Measurements from ENCODE around the gene TGM1.
"Not testable (repeated sequence)": the region's sequence is repeated elsewhere in the genome, so short reads cannot be mapped to it uniquely, and the experiment has no call there.

The TGM1 gene

GRCh38 chr14:24252289-24253124 is 10.5 kb downstream of the TGM1 start:
- DNase-seq: no peak

- DNase-seq: peak; percentile 17
Measured at GRCh38 chr14:24251880-24252288, 11.1 kb downstream of the TGM1 start.

GRCh38 chr14:24250354-24250753 is 12.6 kb downstream of the TGM1 start:
- no peak for DNase-seq

- DNase-seq: no peak
Measured at GRCh38 chr14:24249230-24250021, 13.6 kb downstream of the TGM1 start.

- DNase-seq: no peak
Measured at GRCh38 chr14:24247422-24247821, 15.6 kb downstream of the TGM1 start.

GRCh38 chr14:24246765-24247212 is 16.2 kb downstream of the TGM1 start:
- no peak for DNase-seq

- DNase-seq: not testable (repeated sequence)
Measured at GRCh38 chr14:24245350-24245749, 17.6 kb downstream of the TGM1 start.

GRCh38 chr14:24243336-24243836 is 19.6 kb downstream of the TGM1 start:
- DNase-seq: peak; percentile 37

GRCh38 chr14:24241829-24242443 is 21.0 kb downstream of the TGM1 start:
- DNase-seq: peak; percentile 89

GRCh38 chr14:24240110-24240918 is 22.7 kb downstream of the TGM1 start:
- DNase-seq: no peak

GRCh38 chr14:24238527-24239037 is 24.4 kb downstream of the TGM1 start:
- no peak for DNase-seq

- DNase-seq: no peak
Measured at GRCh38 chr14:24238123-24238522, 24.9 kb downstream of the TGM1 start.

GRCh38 chr14:24237463-24237955 is 25.5 kb downstream of the TGM1 start:
- no peak for DNase-seq

- DNase-seq: no peak
Measured at GRCh38 chr14:24236689-24237462, 26.1 kb downstream of the TGM1 start.

GRCh38 chr14:24235804-24236688 is 26.9 kb downstream of the TGM1 start:
- DNase-seq: no peak

- DNase-seq: no peak
Measured at GRCh38 chr14:24234095-24235005, 28.6 kb downstream of the TGM1 start.

GRCh38 chr14:24233538-24233866 is 29.5 kb downstream of the TGM1 start:
- no peak for DNase-seq

- DNase-seq: no peak
Measured at GRCh38 chr14:24232645-24233537, 30.1 kb downstream of the TGM1 start, which contains the start of gene GMPR2. Gene GMPR2 (plus strand): TSS chr14:24232929. CDS start chr14:24233254, 325 bp downstream.

Measured in fibroblast of upper back skin (primary cell).